Vagina (tissue), 2 donors: ENCODE results near the gene CMIP.

ENCODE experiments used
- POLR2A ChIP-seq, 2 donors: fragments of 450-650 bp; IDR thresholded peaks; one replicate each; pipeline ENCODE4 v1.6.1; 2017; ENCODE audit warnings: antibody characterized with exemption in 2 of 2, mild to moderate bottlenecking in 2 of 2, moderate library complexity in 2 of 2
- TF ChIP-seq, protein P1 (sequence below), 3 experiments: fragments of 450-650 bp in 2 of 3; fragments of 200-600 bp in 1 of 3; sonication (generic) in 1 of 3; IDR thresholded peaks; one replicate each; pipeline ENCODE4 v1.5.1; 2017 to 2019; ENCODE audit warnings: antibody characterized with exemption in 3 of 3, mild to moderate bottlenecking in 2 of 3, moderate library complexity in 2 of 3

DNA sequence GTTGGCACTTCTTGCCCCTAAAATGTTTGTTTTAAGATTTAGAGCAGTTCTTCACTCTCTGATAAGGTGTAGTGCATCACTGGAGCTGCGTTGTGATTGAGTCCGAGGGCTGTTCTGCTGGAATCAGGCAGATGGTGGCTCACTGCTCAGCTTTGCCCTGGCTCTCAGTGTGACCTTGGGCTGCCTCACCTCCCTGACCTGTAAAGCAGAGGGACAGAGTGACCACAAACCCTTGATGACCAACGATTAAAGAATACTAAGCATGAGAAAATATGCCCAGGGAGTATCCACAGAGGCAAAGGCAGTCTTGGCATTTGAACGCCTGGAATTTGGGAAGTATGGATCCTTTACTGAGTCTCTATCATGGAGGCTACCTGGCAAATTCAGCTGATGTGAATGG is 18.1 kb downstream of the CMIP start:
- no peak for TF ChIP-seq POLR2A (IDR thresholded peaks at IDR 0.05)
- TF ChIP-seq, protein P1, sequence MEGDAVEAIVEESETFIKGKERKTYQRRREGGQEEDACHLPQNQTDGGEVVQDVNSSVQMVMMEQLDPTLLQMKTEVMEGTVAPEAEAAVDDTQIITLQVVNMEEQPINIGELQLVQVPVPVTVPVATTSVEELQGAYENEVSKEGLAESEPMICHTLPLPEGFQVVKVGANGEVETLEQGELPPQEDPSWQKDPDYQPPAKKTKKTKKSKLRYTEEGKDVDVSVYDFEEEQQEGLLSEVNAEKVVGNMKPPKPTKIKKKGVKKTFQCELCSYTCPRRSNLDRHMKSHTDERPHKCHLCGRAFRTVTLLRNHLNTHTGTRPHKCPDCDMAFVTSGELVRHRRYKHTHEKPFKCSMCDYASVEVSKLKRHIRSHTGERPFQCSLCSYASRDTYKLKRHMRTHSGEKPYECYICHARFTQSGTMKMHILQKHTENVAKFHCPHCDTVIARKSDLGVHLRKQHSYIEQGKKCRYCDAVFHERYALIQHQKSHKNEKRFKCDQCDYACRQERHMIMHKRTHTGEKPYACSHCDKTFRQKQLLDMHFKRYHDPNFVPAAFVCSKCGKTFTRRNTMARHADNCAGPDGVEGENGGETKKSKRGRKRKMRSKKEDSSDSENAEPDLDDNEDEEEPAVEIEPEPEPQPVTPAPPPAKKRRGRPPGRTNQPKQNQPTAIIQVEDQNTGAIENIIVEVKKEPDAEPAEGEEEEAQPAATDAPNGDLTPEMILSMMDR (IDR thresholded peaks at IDR 0.05): no peak
